HEK293 (cell line): Measurements from ENCODE around the gene PDK2.

Experiments used
- CTCF ChIA-PET: fragments of 350-600 bp; formaldehyde crosslinking; extraction: SDS; loops from one replicate; lab custom pipeline; 2021; ENCODE audit warnings: antibody characterized with exemption; lab: Yijun Ruan, JAX
- POLR2A ChIA-PET: fragments of 300-600 bp; formaldehyde crosslinking; extraction: SDS; loops from one replicate; lab custom pipeline; 2020; ENCODE audit warnings: antibody characterized with exemption, inconsistent platforms; lab: Yijun Ruan, JAX
- H3K27ac ChIP-seq: fragments of 200-500 bp; sonication (Bioruptor generic); 2 replicates; pipeline ENCODE4 v1.5.1; 2014; ENCODE audit warnings: low read depth, low read length, control low read depth, inconsistent platforms; ENCODE audit errors: extremely low read depth
- H3K36me3 ChIP-seq, 2 experiments: fragments of 200-500 bp in 1 of 2; sonication (Bioruptor generic) in 1 of 2; 1 replicate in 1 of 2; 2 replicates in 1 of 2; pipeline ENCODE4 v1.5.1; 2014 to 2017; ENCODE audit warnings: inconsistent platforms in 2 of 2, low read length in 2 of 2; ENCODE audit not compliant: control insufficient read depth in 2 of 2, insufficient read depth in 1 of 2
- H3K4me1 ChIP-seq: fragments of 200-500 bp; sonication (Bioruptor generic); 2 replicates; pipeline ENCODE4 v1.5.1; 2014; ENCODE audit warnings: mild to moderate bottlenecking, low read length, inconsistent platforms; ENCODE audit not compliant: control insufficient read depth, insufficient read depth
- H3K4me3 ChIP-seq: 2 replicates; pipeline ENCODE4 v1.5.1; 2011; ENCODE audit warnings: low read depth, mild to moderate bottlenecking, control low read depth, low read length, moderate library complexity
- H3K9me3 ChIP-seq: fragments of 200-500 bp; sonication (Bioruptor generic); 2 replicates; pipeline ENCODE4 v1.5.1; 2014; ENCODE audit warnings: low read depth, low read length, inconsistent platforms; ENCODE audit not compliant: control insufficient read depth, insufficient read depth
- GLIS1 ChIP-seq: fragments of 450-650 bp; formaldehyde crosslinking; IDR thresholded peaks from 2 replicates; pipeline ENCODE4 v1.5.1; 2016; ENCODE audit warnings: missing biosample characterization, missing genetic modification characterization
- GLIS2 ChIP-seq: fragments of 450-650 bp; formaldehyde crosslinking; IDR thresholded peaks from 2 replicates; pipeline ENCODE4 v1.5.1; 2016; ENCODE audit warnings: missing biosample characterization, missing genetic modification characterization
- IKZF3 ChIP-seq: fragments of 450-650 bp; IDR thresholded peaks from 2 replicates; pipeline ENCODE4 v1.5.0; 2018; ENCODE audit warnings: missing biosample characterization, mild to moderate bottlenecking, missing genetic modification characterization, moderate library complexity
- KLF8 ChIP-seq: fragments of 450-650 bp; formaldehyde crosslinking; IDR thresholded peaks from 2 replicates; pipeline ENCODE4 v1.5.1; 2016; ENCODE audit warnings: missing biosample characterization, missing genetic modification characterization
- KLF9 ChIP-seq: fragments of 450-650 bp; formaldehyde crosslinking; IDR thresholded peaks from 2 replicates; pipeline ENCODE4 v1.5.1; 2016; ENCODE audit warnings: missing biosample characterization, missing genetic modification characterization, low read depth
- PATZ1 ChIP-seq: fragments of 450-650 bp; formaldehyde crosslinking; IDR thresholded peaks from 2 replicates; pipeline ENCODE4 v1.5.1; 2016; ENCODE audit warnings: missing biosample characterization, missing genetic modification characterization
- SP2 ChIP-seq: fragments of 450-650 bp; formaldehyde crosslinking; IDR thresholded peaks from 2 replicates; pipeline ENCODE4 v1.5.1; 2016; ENCODE audit warnings: missing biosample characterization, missing genetic modification characterization
- TRIM28 ChIP-seq: IDR thresholded peaks from 2 replicates; pipeline ENCODE4 v1.6.1; 2011; ENCODE audit warnings: low read length, control low read depth, borderline replicate concordance
- YY2 ChIP-seq: fragments of 450-650 bp; formaldehyde crosslinking; IDR thresholded peaks from 2 replicates; pipeline ENCODE4 v1.5.1; 2016; ENCODE audit warnings: missing biosample characterization, missing genetic modification characterization
- ZBTB10 ChIP-seq: fragments of 450-650 bp; formaldehyde crosslinking; IDR thresholded peaks from 2 replicates; pipeline ENCODE4 v1.5.1; 2016; ENCODE audit warnings: missing biosample characterization, missing genetic modification characterization
- ZIC2 ChIP-seq: fragments of 450-650 bp; formaldehyde crosslinking; IDR thresholded peaks from 2 replicates; pipeline ENCODE4 v1.5.1; 2016; ENCODE audit warnings: missing biosample characterization, missing genetic modification characterization
- ZNF148 ChIP-seq: fragments of 450-650 bp; formaldehyde crosslinking; IDR thresholded peaks from 2 replicates; pipeline ENCODE4 v1.5.0; 2017; ENCODE audit warnings: missing biosample characterization, missing genetic modification characterization, borderline replicate concordance
- ZNF211 ChIP-seq: fragments of 450-650 bp; formaldehyde crosslinking; IDR thresholded peaks from 2 replicates; pipeline ENCODE4 v1.5.1; 2016; ENCODE audit warnings: low read depth, missing biosample characterization, missing genetic modification characterization
- ZNF248 ChIP-seq: fragments of 450-650 bp; formaldehyde crosslinking; IDR thresholded peaks from 2 replicates; pipeline ENCODE4 v1.5.1; 2017; ENCODE audit warnings: missing biosample characterization, missing genetic modification characterization
- ZNF266 ChIP-seq: fragments of 450-650 bp; formaldehyde crosslinking; IDR thresholded peaks from 2 replicates; pipeline ENCODE4 v1.5.1; 2016; ENCODE audit warnings: missing biosample characterization, missing genetic modification characterization, low read depth
- ZNF341 ChIP-seq: fragments of 450-650 bp; formaldehyde crosslinking; IDR thresholded peaks from 2 replicates; pipeline ENCODE4; 2016; ENCODE audit warnings: low read depth, missing biosample characterization, missing genetic modification characterization
- ZNF521 ChIP-seq: fragments of 450-650 bp; formaldehyde crosslinking; IDR thresholded peaks from 2 replicates; pipeline ENCODE4 v1.5.1; 2017; ENCODE audit warnings: missing biosample characterization, mild to moderate bottlenecking, missing genetic modification characterization
- ZNF600 ChIP-seq: fragments of 450-650 bp; formaldehyde crosslinking; IDR thresholded peaks from 2 replicates; pipeline ENCODE4 v1.5.1; 2016; ENCODE audit warnings: missing biosample characterization, missing genetic modification characterization
- ZNF624 ChIP-seq: fragments of 450-650 bp; formaldehyde crosslinking; IDR thresholded peaks from 2 replicates; pipeline ENCODE4 v1.5.1; 2017; ENCODE audit warnings: missing biosample characterization, missing genetic modification characterization
- ZNF776 ChIP-seq: fragments of 450-650 bp; formaldehyde crosslinking; IDR thresholded peaks from 2 replicates; pipeline ENCODE4 v1.5.0; 2017; ENCODE audit warnings: missing biosample characterization, missing genetic modification characterization, borderline replicate concordance
- TF ChIP-seq, protein P1 (sequence below): fragments of 450-650 bp; formaldehyde crosslinking; IDR thresholded peaks from 2 replicates; pipeline ENCODE4 v1.5.1; 2016; ENCODE audit warnings: missing biosample characterization, missing genetic modification characterization

PDK2 gene

GRCh38 chr17:50133028-50133768, 38.0 kb downstream of the PDK2 start:
- ChIA-PET POLR2A (no interaction called here), CTCF (interaction anchor here (1.0 to 3.1 kb wide), 5 partner anchors 10 to 38 kb away, joined by 3 to 15 read pairs (median 4); partner anchors contain the start of gene PDK2)
- no peaks in the 10 kb centered on the region for H3K9me3 ChIP-seq
- TF ChIP-seq GLIS2 (peak; percentile 49; the same call in 1 of the 2 replicates), IKZF3 (tag by site-specific recombination) (peak; percentile 23; the same call in 1 of the 2 replicates), TRIM28 (no peak), ZIC2 (tag by site-specific recombination) (peak; percentile 20; the same call in 1 of the 2 replicates), KLF8 (tag by site-specific recombination) (0 out of 2 replicates have a peak, but pooled peaks have one; percentile 17), PATZ1 (tag by site-specific recombination) (no peak; the same call in 1 of the 2 replicates), ZBTB10 (tag by site-specific recombination) (peak; percentile 26; the same call in 1 of the 2 replicates), ZNF600 (peak; percentile 45; the same call in 1 of the 2 replicates), SP2 (tag by site-specific recombination) (peak; percentile 20; the same call in 1 of the 2 replicates)
- no peak overlapping the region for H3K27ac ChIP-seq
- peaks cover 10 to 50% of the 10 kb centered on the region in 2 experiments for H3K36me3 ChIP-seq
- no peaks in the 10 kb centered on the region for H3K4me1 ChIP-seq
- H3K4me3 ChIP-seq, result no peak overlapping the region

DNA sequence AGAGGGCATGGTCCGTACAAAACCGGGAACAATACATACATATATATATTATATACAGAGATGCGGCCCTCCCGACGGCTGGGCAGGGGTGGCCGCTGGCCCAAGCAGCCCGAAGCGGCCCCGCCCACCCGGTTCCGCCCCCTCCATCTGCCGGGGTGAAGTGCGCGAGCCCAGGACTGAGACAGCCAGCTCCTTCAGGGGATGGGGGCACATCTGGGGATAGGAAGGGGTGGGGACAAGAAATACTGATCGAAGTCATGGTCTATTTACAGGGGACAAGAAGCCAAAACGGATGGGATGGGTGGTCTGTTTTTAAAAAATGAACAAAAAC, 38.6 kb downstream of the PDK2 start:
- TF ChIP-seq KLF9 (tag by site-specific recombination) (peak; percentile 23; the same call in 1 of the 2 replicates), ZNF521 (tag by site-specific recombination) (no peak)
- peaks cover 15 to 55% of the 10 kb centered on the region in 2 experiments for H3K36me3 ChIP-seq
- no peaks in the 10 kb centered on the region for H3K9me3 ChIP-seq
- POLR2A ChIA-PET, result no interaction called here
- CTCF ChIA-PET, result interaction anchor here (3.1 kb wide), 1 partner anchor 19 kb away, joined by 15 read pairs; no protein-coding TSS in a partner anchor
- no peaks in the 10 kb centered on the region for H3K4me1 ChIP-seq
- H3K27ac ChIP-seq, result no peak overlapping the region
- no peak overlapping the region for H3K4me3 ChIP-seq

DNA sequence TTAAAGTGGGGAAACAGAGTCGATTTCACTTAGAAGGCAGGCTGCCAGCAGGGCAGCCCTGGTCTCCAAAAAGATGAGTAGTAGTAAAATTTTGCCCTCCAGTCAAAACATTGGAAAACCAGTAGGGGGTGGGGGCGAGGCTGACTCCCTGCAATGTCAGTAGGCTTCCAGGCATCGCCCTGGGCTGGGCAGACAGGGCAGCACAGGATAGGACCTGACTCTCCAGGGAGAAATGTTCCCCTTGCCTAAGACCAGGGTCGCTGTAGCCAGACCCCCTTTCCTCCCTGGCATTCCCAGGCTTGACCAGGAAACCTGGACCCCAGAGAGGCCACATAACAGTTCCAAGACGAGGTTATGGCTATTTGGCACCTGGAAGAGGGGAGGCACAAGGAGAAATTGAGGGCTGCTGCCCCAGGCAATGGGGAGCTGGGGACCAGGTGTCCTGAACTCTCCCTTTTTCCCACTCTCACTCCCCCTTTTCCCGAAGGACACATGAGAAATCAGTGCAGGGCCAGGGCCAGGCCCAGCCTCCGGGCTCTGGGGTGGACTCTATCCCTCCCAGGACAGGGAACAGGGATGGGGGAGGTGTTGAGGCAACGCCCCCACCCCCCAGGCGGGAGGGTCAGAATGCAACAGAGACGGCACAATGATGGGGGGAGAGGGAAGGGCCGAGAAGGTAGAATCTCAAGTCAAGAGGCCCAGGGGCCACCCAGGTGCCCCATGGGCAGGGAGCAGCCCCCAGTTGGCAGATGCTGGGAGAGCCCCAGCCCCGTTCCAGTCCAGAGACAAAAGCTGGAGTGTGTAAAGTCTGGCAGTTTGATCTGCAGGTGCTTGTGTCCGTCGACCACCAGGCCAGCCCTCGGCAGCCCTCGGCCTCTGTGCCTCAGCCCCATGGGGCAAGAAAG, 39.3 kb downstream of the PDK2 start:
- no peaks in the 10 kb centered on the region for H3K4me1 ChIP-seq
- H3K4me3 ChIP-seq, result no peak overlapping the region
- ChIA-PET POLR2A (interaction anchor here (2.4 kb wide), 1 partner anchor 18 kb away, joined by 10 read pairs; no protein-coding TSS in a partner anchor), CTCF (no interaction called here)
- H3K36me3 ChIP-seq, result peaks cover 17 to 63% of the 10 kb centered on the region in 2 experiments
- no peak overlapping the region for H3K27ac ChIP-seq
- no peaks in the 10 kb centered on the region for H3K9me3 ChIP-seq
- TF ChIP-seq ZIC2 (tag by site-specific recombination), result peak; percentile 61
- no peak for TF ChIP-seq ZNF624 (tag by site-specific recombination)
- 0 out of 2 replicates have a peak, but pooled peaks have one; percentile 6 for TF ChIP-seq GLIS1 (tag by site-specific recombination)
- TF ChIP-seq ZNF341, result 0 out of 2 replicates have a peak, but pooled peaks have one; percentile 17
- TF ChIP-seq ZNF211 (tag by site-specific recombination), result no peak
- TF ChIP-seq ZNF248 (tag by site-specific recombination), result no peak
- no peak for TF ChIP-seq ZNF266 (tag by site-specific recombination)
- no peak for TF ChIP-seq YY2
- no peak for TF ChIP-seq ZNF148 (tag by site-specific recombination)
- TF ChIP-seq, protein P1, sequence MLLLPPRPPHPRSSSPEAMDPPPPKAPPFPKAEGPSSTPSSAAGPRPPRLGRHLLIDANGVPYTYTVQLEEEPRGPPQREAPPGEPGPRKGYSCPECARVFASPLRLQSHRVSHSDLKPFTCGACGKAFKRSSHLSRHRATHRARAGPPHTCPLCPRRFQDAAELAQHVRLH, result no peak
- no peak for TF ChIP-seq ZNF776 (tag by site-specific recombination)
